Stimulated activated naive CD8-positive, alpha-beta T cell treated with anti-CD3 and anti-CD28 coated beads, Interleukin-15, Interleukin-2, amounts not matched to agents 100 ng/mL and 50 ng/mL, for 24 hours (primary cell): ENCODE data around the gene SCYGR4.
"Not testable (repeated sequence)": the region's sequence is repeated elsewhere in the genome, so short reads cannot be mapped to it uniquely, and the experiment has no call there.

Source experiments
- H3K27ac Mint-ChIP-seq: one replicate; pipeline ENCODE4 v1.8.0; 2021; ENCODE audit warnings: mild to moderate bottlenecking, mixed read lengths
- H3K27me3 Mint-ChIP-seq: one replicate; pipeline ENCODE4 v1.8.0; 2021; ENCODE audit warnings: mixed read lengths
- H3K36me3 Mint-ChIP-seq: one replicate; pipeline ENCODE4 v1.8.0; 2021; ENCODE audit warnings: low read depth, mixed read lengths
- H3K4me1 Mint-ChIP-seq: one replicate; pipeline ENCODE4 v1.8.0; 2021; ENCODE audit warnings: low read depth, mixed read lengths
- H3K4me3 Mint-ChIP-seq: one replicate; pipeline ENCODE4 v1.8.0; 2021; ENCODE audit warnings: mild to moderate bottlenecking, mixed read lengths
- H3K9me3 Mint-ChIP-seq: one replicate; pipeline ENCODE4 v1.8.0; 2021; ENCODE audit warnings: mixed read lengths

Gene SCYGR4

DNA sequence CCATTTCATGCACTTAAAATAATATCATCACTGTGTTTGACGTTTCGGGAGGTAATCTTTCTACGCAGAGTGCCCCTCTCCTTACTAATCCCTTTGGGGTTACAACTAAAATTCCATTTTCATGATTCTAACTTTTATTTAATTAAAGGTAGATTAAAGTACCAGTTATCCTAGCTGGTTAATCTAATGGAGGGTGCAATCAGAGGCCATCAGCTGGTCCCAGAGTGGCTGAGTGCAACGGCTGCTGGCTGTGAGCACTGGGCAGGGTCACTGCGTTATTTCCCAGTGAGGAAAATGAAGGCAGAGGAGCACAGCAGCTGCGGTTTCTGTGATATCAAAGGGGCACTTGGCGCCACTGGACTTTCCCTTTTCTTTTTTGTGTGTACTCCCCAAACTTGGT is 12.1 kb downstream of the SCYGR4 start:
- Mint-ChIP-seq H3K9me3 (no peaks in the 10 kb centered on the region), H3K27ac (no peak overlapping the region), H3K4me3 (no peak overlapping the region), H3K4me1 (no peaks in the 10 kb centered on the region), H3K27me3 (peaks cover 35% of the 10 kb centered on the region), H3K36me3 (no peaks in the 10 kb centered on the region)

GRCh38 chr2:227630322-227630721 is 13.0 kb downstream of the SCYGR4 start:
- Mint-ChIP-seq H3K27me3 (peaks cover 38% of the 10 kb centered on the region), H3K36me3 (no peaks in the 10 kb centered on the region), H3K4me3 (no peak overlapping the region), H3K9me3 (no peaks in the 10 kb centered on the region), H3K27ac (no peak overlapping the region), H3K4me1 (no peaks in the 10 kb centered on the region)

- Mint-ChIP-seq H3K27me3 (peaks cover 38% of the 10 kb centered on the region), H3K4me3 (no peak overlapping the region), H3K4me1 (no peaks in the 10 kb centered on the region), H3K27ac (no peak overlapping the region), H3K9me3 (no peaks in the 10 kb centered on the region), H3K36me3 (no peaks in the 10 kb centered on the region)
Measured at GRCh38 chr2:227632827-227633226, 15.5 kb downstream of the SCYGR4 start.

DNA sequence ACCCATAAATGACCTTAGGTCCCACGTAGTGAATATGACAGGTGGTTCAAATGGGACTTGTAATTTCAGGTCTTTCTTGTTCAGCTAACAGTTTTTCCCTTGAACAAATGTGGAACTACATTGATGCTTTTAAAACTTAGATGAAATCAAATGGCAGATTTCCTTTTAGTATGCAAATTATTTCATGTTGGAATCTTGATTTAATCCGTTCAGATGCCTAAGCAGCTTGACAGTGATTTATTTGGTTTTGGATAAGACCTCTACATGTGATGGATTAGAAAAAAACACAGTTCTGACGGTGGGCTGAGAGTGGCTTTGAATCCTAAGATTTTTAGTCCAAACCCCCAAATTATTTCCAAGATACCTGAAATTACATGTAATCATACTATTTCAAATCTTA is 16.9 kb downstream of the SCYGR4 start:
- Mint-ChIP-seq H3K9me3 (no peaks in the 10 kb centered on the region), H3K4me1 (no peaks in the 10 kb centered on the region), H3K27me3 (peaks cover 30% of the 10 kb centered on the region), H3K27ac (no peak overlapping the region), H3K36me3 (no peaks in the 10 kb centered on the region), H3K4me3 (no peak overlapping the region)

GRCh38 chr2:227642656-227643055 is 25.4 kb downstream of the SCYGR4 start:
- Mint-ChIP-seq H3K36me3 (no peaks in the 10 kb centered on the region), H3K4me3 (no peak overlapping the region), H3K27ac (no peak overlapping the region), H3K4me1 (no peaks in the 10 kb centered on the region), H3K27me3 (peaks cover 6% of the 10 kb centered on the region), H3K9me3 (no peaks in the 10 kb centered on the region)

DNA sequence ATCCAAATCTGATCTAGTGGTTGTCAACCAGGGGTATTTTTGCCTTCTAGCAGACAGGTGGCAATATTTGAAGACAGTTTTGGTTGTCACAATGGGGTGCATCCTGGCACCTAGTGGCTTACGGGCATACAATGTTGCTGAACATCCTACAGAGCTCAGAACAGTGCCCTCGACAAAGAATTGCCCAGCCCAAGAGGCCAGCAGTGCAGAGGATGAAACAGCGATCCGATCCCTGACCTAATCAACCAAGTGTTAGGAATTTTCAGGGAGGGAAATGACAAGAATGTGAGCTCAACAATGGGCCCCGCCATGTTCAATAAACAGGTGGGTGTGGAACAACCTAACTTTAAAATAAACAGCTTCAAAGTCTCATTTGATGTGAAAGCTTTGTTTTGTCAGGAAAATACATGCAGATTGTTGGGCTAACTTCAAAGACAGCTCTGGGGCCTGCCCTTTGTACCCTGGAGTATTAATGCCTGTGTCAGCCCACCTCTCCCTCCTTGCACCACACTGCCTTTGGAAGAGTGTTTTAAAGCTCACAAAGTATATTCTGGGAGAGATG is 26.8 kb downstream of the SCYGR4 start:
- H3K27ac Mint-ChIP-seq, result no peak overlapping the region
- no peaks in the 10 kb centered on the region for H3K36me3 Mint-ChIP-seq

DNA sequence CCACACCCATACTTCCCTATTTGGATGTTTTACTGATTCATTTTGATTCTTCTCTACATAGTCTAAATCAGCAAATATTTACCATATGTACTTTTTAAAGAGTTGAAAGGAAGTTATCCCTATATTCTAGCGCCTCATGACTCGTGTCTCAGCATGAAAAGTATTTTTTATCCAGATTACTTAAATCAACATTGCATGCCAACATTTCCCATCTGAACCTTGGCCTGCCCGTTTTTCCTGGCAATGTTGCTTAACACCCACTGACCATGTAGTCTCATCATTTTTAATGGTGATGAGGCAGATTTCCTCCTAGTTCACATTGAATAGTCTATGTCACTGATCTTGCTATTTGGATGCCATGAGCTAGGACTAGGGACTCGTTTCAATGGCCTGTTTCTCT is 36.1 kb downstream of the SCYGR4 start:
- H3K9me3 Mint-ChIP-seq, result no peaks in the 10 kb centered on the region
- no peak overlapping the region for H3K27ac Mint-ChIP-seq
- no peak overlapping the region for H3K4me3 Mint-ChIP-seq
- peaks cover 10% of the 10 kb centered on the region for H3K27me3 Mint-ChIP-seq
- no peaks in the 10 kb centered on the region for H3K36me3 Mint-ChIP-seq
- peaks cover 4% of the 10 kb centered on the region for H3K4me1 Mint-ChIP-seq

More for the DNA sequence above, 26.8 kb downstream of the SCYGR4 start:
- H3K9me3 Mint-ChIP-seq, result no peaks in the 10 kb centered on the region
- H3K4me3 Mint-ChIP-seq, result no peak overlapping the region
- H3K27me3 Mint-ChIP-seq, result peaks cover 6% of the 10 kb centered on the region
- H3K4me1 Mint-ChIP-seq, result no peaks in the 10 kb centered on the region

DNA sequence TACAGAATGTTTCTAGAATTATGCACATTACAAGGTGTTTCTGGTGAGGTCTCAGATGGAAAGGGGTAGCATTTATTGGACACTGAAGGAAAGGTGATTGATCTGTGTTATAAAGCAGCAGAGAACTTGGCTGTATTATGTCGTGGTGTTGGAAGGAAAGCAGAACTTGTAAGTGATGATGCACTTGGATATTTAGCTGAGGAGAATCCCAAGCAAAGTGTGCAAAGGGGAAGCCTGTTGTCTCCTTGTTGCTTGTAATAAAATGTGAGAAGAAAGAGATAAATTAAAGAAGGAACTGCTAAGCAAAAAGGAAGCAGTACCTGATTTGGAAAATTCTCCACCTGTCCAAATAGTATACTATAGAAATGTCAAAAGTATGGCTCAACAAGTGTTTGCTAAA is 37.1 kb downstream of the SCYGR4 start:
- Mint-ChIP-seq H3K27ac (no peak overlapping the region), H3K4me3 (no peak overlapping the region), H3K4me1 (peaks cover 4% of the 10 kb centered on the region), H3K27me3 (peaks cover 10% of the 10 kb centered on the region), H3K36me3 (no peaks in the 10 kb centered on the region), H3K9me3 (no peaks in the 10 kb centered on the region)

DNA sequence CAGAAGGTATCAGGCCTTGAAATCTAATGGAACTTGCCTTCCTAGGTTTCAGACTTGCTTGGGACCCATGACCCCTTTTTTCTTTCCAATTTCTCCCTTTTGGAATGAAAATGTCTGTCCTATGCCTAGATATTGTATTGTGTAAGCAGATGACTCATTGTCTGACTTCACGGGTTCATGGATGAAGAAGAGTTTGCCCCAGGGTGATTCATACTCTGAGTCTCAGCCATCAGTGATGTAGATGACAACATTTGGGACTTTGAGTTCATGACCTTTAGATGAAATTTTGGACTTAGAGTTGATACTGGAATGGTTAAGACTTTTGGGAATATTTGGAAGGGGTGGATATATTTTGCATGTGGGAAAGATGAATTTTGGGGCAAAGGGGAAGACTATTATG is 38.2 kb downstream of the SCYGR4 start:
- Mint-ChIP-seq H3K27me3 (peaks cover 10% of the 10 kb centered on the region), H3K27ac (no peak overlapping the region), H3K4me3 (no peak overlapping the region), H3K4me1 (peaks cover 4% of the 10 kb centered on the region), H3K36me3 (no peaks in the 10 kb centered on the region), H3K9me3 (no peaks in the 10 kb centered on the region)

DNA sequence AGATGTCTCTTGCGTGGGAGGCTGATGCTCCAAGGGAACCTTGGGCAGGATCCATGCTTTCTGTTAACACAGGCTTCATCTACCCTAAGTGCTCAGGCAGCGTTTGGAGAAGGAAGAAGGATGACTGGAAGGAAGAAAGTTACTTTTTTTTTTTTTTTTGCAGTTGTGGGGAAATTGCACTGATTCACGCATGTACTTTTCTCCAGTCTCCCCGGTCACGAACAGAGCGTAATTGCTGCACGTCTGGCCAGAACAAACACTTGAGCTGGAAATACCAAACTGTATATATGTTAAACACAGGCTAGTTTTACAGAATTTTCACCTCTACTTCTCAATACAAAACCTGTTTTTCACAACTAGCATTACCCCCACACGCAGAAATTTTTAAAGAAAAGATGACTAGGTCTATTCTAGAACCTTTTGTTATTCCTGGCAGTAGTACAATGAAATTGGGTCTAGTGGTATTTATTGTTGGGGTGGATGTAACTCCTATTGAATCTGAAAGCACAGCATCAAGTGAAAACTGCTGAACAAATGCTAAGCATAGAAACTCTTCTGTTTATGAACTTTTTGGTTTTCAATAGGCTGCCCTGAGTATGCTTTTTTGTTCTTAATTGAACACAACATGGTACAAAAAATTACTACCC is 40.0 kb downstream of the SCYGR4 start:
- peaks cover 4% of the 10 kb centered on the region for H3K4me1 Mint-ChIP-seq
- no peak overlapping the region for H3K4me3 Mint-ChIP-seq
- no peaks in the 10 kb centered on the region for H3K36me3 Mint-ChIP-seq
- peaks cover 3% of the 10 kb centered on the region for H3K27me3 Mint-ChIP-seq
- H3K27ac Mint-ChIP-seq, result no peak overlapping the region
- H3K9me3 Mint-ChIP-seq, result no peaks in the 10 kb centered on the region

- H3K36me3 Mint-ChIP-seq, result no peaks in the 10 kb centered on the region
- no peaks in the 10 kb centered on the region for H3K4me1 Mint-ChIP-seq
- no peak overlapping the region for H3K27ac Mint-ChIP-seq
- H3K9me3 Mint-ChIP-seq, result no peaks in the 10 kb centered on the region
- no peak overlapping the region for H3K4me3 Mint-ChIP-seq
- peaks cover 3% of the 10 kb centered on the region for H3K27me3 Mint-ChIP-seq
Measured at GRCh38 chr2:227661025-227661649, 43.8 kb downstream of the SCYGR4 start.

DNA sequence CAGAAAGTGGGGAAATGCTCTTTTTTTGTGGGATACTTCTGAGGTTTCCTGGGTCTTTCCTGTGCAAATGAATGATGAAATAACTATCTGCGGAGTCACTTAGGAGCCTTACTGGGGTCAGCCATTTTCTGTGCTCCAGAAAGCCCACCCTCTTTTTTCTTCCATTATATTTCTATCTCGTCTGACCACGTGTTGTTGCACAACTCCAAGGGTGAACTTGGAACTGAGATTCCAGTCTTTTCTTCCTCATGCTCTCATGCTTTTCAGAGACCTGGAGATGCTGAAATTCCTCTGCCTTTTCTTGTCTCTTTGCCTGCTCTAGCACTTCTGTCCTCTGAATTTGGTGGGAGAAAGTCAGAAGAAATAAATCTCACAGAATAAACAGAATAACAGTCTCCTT is 44.5 kb downstream of the SCYGR4 start:
- no peaks in the 10 kb centered on the region for H3K4me1 Mint-ChIP-seq
- H3K9me3 Mint-ChIP-seq, result no peaks in the 10 kb centered on the region
- peaks cover 3% of the 10 kb centered on the region for H3K27me3 Mint-ChIP-seq
- no peak overlapping the region for H3K4me3 Mint-ChIP-seq
- no peaks in the 10 kb centered on the region for H3K36me3 Mint-ChIP-seq
- no peak overlapping the region for H3K27ac Mint-ChIP-seq

- Mint-ChIP-seq H3K4me1 (no peaks in the 10 kb centered on the region), H3K9me3 (no peaks in the 10 kb centered on the region), H3K4me3 (no peak overlapping the region), H3K36me3 (no peaks in the 10 kb centered on the region), H3K27ac (no peak overlapping the region), H3K27me3 (peaks cover 3% of the 10 kb centered on the region)
Measured at GRCh38 chr2:227665189-227665940, 48.1 kb downstream of the SCYGR4 start.

DNA sequence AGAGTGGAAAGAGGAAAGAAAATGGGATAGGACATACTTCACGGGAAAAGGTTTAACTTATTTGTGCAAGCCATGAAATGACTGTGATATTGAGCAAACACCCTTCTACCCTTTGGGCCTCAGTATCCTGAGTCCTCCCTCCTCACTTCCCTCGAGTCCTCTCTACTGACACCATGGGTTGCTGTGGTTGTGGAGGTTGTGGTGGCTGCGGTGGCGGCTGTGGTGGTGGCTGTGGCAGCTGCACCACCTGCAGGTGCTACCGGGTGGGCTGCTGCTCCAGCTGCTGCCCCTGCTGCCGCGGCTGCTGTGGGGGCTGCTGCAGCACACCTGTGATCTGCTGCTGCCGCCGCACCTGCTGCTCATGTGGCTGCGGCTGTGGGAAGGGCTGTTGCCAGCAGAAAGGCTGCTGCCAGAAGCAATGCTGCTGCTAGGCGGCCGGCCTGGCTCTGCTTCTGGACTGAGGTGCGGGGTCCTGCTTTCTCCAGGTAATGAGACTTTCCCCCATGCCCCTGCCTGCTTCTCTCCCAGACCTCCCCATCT is 49.4 kb downstream of the SCYGR4 start, which contains the start of gene SCYGR5:
SCYGR5 (plus strand) TSS at position 174 of the 540 bp plus-strand sequence; CDS start at position 174, 0 bp downstream.
- not testable (repeated sequence) for H3K36me3 Mint-ChIP-seq, H3K4me3 Mint-ChIP-seq, H3K27ac Mint-ChIP-seq, H3K27me3 Mint-ChIP-seq, H3K9me3 Mint-ChIP-seq, H3K4me1 Mint-ChIP-seq
